Right lobe of liver (tissue), 6 donors: ENCODE results near the gene C18orf63. TPM values are rescaled to one million over a fixed set of nuclear protein-coding genes. Genes with fewer than 3 reads are reported as not detected.

ENCODE experiments used
- ATAC-seq, 4 donors: fragments of 200-7000 bp; cut with Tn5 transposase; one replicate each; pipeline ENCODE4 v1.9.1; 2020; ENCODE audit warnings: mild to moderate bottlenecking in 4 of 4, moderate library complexity in 4 of 4
- DNase-seq, 3 donors: peaks; one replicate each; pipeline ENCODE4 v3.0.0-alpha.2; 2020
- H3K27ac ChIP-seq, 3 donors: fragments of 200-600 bp; one replicate each; pipeline ENCODE4 v1.8.0; 2022
- H3K27me3 ChIP-seq, 2 donors: fragments of 200-600 bp; one replicate each; pipeline ENCODE4 v1.8.0; 2022
- H3K36me3 ChIP-seq, 4 donors: fragments of 200-600 bp; sonication (generic) in 1 of 4; one replicate each; pipeline versions ENCODE4 v1.5.1 to v1.8.0; 2017 to 2022; ENCODE audit warnings: control low read depth in 1 of 4
- H3K4me1 ChIP-seq, 4 donors: fragments of 200-600 bp; sonication (generic) in 1 of 4; one replicate each; pipeline versions ENCODE4 v1.5.1 to v1.8.0; 2017 to 2022; ENCODE audit warnings: control low read depth in 1 of 4
- H3K4me3 ChIP-seq, 3 donors: fragments of 200-600 bp; one replicate each; pipeline ENCODE4 v1.8.0; 2022
- H3K9me3 ChIP-seq, 4 donors: fragments of 200-600 bp; sonication (generic) in 1 of 4; one replicate each; pipeline versions ENCODE4 v1.5.1 to v1.8.0; 2017 to 2022; ENCODE audit warnings: control low read depth in 1 of 4
- POLR2A ChIP-seq: fragments of 450-650 bp; IDR thresholded peaks from one replicate; pipeline ENCODE4 v1.6.1; 2017; ENCODE audit warnings: antibody characterized with exemption, mild to moderate bottlenecking
- WGBS: methylation state at CpG from one replicate; pipeline ENCODE4 v1.1.6; 2018; ENCODE audit warnings: low coverage, low lambda C conversion rate; ENCODE audit not compliant: insufficient coverage; ENCODE audit errors: missing lambda C conversion rate; 5-methylcytosine and 5-hydroxymethylcytosine counted together
- intact Hi-C, 2 donors: fragments of 100-400 bp; cut with DNase I; formaldehyde crosslinking; loops; one replicate each; pipeline versions ENCODE4 v1.11.2 to v1.14.1; 2022
- total RNA-seq, 6 experiments: library from RNA; depleted of rRNA in 2 of 6; stranded (reverse); fragments of >200 nt in 2 of 6; fragmentation: NEBNext Ultra II Directional in 3 of 6; extraction: Animal tissue kit (Norgen Biotek cat#: 25700) in 3 of 6; gene quantifications; one replicate each; pipeline versions ENCODE4 v1.1.0 to v1.2.4, GENCODE V29; 2016 to 2023
- TF ChIP-seq, protein P1 (sequence below), 4 donors: fragments of 200-600 bp in 3 of 4; fragments of 450-650 bp in 1 of 4; IDR thresholded peaks; one replicate each; pipeline versions ENCODE4 v1.5.1 to v1.8.0; 2016 to 2022; ENCODE audit warnings: antibody characterized with exemption in 4 of 4, mild to moderate bottlenecking in 2 of 4
- donor health status: DM: no; HTN: yes; CAD: no.
- donor health status: DM: no; HTN: no; CAD: no.
- donor health status: DM: no; HTN: no; CAD: no.
- donor health status: DM: no; HTN: yes; CAD: no.
- donor health status: DM: no; HTN: yes; CAD: no.

C18orf63 gene
- total RNA-seq, 6 experiments from 2014 or later: not detected

DNA sequence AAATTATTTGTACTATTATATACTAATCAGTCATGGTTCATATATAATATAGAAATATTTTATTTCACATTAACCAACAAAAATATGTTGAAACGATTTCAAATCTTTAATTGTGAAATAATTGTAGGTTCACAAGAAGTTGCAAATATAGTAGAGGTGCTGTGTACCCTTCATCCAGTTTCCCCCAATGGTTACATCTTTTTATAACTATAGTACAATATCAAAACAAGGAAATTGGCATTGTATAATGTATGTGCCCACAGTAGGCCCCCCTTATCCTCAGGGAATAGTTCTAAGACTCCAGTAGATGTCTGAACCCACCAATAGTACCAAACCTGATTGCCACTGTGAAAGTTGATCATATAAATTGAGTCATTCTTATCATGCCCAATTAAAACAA lies 16.5 kb upstream of the C18orf63 start:
- ATAC-seq: no peak
- DNase-seq: no peak
- intact Hi-C loops: no loop called here
- Histone ChIP-seq H3K27me3 (no peaks in the 10 kb centered on the region), H3K9me3 (no peaks in the 10 kb centered on the region), H3K4me3 (no peak overlapping the region), H3K4me1 (no peaks in the 10 kb centered on the region), H3K27ac (no peak overlapping the region), H3K36me3 (no peaks in the 10 kb centered on the region)
- 69% methylated on average over 1 of the region's 1 CpG for WGBS
- TF ChIP-seq, protein P1, sequence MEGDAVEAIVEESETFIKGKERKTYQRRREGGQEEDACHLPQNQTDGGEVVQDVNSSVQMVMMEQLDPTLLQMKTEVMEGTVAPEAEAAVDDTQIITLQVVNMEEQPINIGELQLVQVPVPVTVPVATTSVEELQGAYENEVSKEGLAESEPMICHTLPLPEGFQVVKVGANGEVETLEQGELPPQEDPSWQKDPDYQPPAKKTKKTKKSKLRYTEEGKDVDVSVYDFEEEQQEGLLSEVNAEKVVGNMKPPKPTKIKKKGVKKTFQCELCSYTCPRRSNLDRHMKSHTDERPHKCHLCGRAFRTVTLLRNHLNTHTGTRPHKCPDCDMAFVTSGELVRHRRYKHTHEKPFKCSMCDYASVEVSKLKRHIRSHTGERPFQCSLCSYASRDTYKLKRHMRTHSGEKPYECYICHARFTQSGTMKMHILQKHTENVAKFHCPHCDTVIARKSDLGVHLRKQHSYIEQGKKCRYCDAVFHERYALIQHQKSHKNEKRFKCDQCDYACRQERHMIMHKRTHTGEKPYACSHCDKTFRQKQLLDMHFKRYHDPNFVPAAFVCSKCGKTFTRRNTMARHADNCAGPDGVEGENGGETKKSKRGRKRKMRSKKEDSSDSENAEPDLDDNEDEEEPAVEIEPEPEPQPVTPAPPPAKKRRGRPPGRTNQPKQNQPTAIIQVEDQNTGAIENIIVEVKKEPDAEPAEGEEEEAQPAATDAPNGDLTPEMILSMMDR (IDR thresholded peaks at IDR 0.05): no peak
- TF ChIP-seq POLR2A: no peak

DNA sequence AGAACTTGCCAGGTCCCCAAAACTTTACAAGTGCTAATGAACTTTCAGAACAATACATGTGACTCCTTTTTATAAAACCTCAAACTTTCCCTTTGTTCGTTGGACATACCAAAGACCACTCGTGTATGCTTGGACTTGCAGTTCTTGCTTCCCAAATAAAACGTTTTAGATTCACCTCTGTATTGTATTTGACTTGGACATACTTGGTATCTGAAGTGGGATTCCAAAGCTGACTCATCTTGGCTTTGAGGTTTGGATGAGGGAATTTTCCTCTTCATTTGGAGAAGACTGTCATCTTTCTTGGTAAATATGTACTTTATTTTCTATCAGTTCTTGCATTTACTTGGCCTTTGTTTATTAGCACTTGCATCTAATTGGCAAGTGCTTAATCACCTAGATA lies 15.9 kb upstream of the C18orf63 start:
- intact Hi-C loops: no loop called here
- H3K27me3 ChIP-seq: no peaks in the 10 kb centered on the region
- no peak for TF ChIP-seq POLR2A
- TF ChIP-seq, protein P1 (IDR thresholded peaks at IDR 0.05): no peak
- ATAC-seq: peak in 2 of 4 donors; percentile 23 to 49
- WGBS: 42% methylated on average over 3 of the region's 3 CpGs
- H3K36me3 ChIP-seq: no peaks in the 10 kb centered on the region
- H3K4me3 ChIP-seq: no peak overlapping the region
- no peak for DNase-seq
- H3K9me3 ChIP-seq: no peaks in the 10 kb centered on the region
- H3K4me1 ChIP-seq: no peaks in the 10 kb centered on the region
- H3K27ac ChIP-seq: no peak overlapping the region

DNA sequence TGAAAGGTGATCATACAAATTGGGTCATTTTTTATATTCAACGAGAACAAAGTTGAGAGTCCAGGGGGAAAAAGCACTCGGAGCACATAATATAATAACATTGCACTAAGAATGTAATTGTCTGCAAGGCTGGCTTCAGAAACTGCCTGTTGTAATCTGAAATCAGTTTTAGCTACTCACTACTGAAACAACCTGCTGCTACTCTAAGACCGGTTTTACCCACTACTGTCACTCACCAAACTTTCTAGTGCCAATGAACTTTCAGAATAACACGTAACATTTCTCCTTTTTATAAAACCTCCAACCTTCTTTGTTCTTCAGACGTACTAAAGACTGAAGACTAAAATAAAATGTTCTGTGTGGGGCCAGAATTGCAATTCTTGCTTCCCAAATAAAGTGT lies 12.3 kb upstream of the C18orf63 start:
- TF ChIP-seq POLR2A: no peak
- TF ChIP-seq, protein P1 (IDR thresholded peaks at IDR 0.05): no peak
- H3K36me3 ChIP-seq: no peaks in the 10 kb centered on the region
- H3K4me1 ChIP-seq: no peaks in the 10 kb centered on the region
- no peaks in the 10 kb centered on the region for H3K9me3 ChIP-seq
- intact Hi-C loops: no loop called here
- DNase-seq (no peak), ATAC-seq (no peak)
- H3K27me3 ChIP-seq: no peaks in the 10 kb centered on the region
- 63% methylated on average over 5 of the region's 5 CpGs for WGBS
- H3K4me3 ChIP-seq: no peak overlapping the region
- no peak overlapping the region for H3K27ac ChIP-seq

DNA sequence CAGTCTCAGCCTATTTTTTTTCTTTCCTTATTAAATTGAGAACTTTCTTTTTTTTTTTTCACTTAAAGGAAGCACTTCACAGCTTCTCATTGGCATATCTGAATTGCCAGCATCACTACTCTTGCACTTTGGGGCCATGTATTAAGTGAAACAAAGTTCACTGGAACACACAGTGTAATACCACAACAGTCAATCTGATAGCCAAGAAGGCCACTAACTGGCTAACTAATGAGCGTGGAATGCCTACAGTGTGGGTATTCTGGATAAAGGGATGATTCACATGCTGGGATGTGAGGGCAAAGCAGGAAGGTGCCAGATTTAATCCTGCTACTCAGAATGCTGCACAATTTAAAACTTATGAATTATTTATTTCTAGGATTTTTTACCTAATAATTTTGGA lies 11.7 kb upstream of the C18orf63 start:
- Histone ChIP-seq H3K4me3 (no peak overlapping the region), H3K36me3 (no peaks in the 10 kb centered on the region), H3K27ac (no peak overlapping the region), H3K27me3 (no peaks in the 10 kb centered on the region), H3K9me3 (no peaks in the 10 kb centered on the region), H3K4me1 (no peaks in the 10 kb centered on the region)
- TF ChIP-seq POLR2A: no peak
- TF ChIP-seq, protein P1 (IDR thresholded peaks at IDR 0.05): no peak
- intact Hi-C loops: no loop called here
- ATAC-seq (peak in 1 of 4 donors; percentile 46), DNase-seq (no peak)
- WGBS: 89% methylated on average over 1 of the region's 1 CpG

DNA sequence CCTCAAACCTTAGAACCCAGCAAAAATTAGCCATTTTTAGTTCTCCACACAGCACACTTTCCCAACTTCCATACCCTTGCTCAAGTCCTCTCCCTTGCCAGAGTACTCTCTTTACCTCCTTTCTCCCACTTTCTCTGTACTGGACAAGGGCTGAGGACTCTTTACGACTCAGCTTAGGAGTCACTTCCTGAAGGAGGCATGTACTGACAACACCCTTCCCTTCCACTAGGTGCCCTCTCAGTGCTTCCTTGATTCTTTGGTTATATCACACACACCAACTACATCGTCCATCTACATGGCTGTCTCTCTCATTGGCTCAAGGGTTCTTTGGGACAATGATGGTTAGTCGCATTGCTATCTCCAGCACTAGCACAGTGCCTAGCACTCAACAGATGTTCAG lies 5.2 kb upstream of the C18orf63 start:
- intact Hi-C loops: no loop called here
- peak; percentile 73 to 93 (median 78) for ATAC-seq
- 38% methylated on average over 3 of the region's 3 CpGs for WGBS

More for the DNA sequence above, 5.2 kb upstream of the C18orf63 start:
- H3K36me3 ChIP-seq: no peaks in the 10 kb centered on the region
- DNase-seq: no peak
- H3K9me3 ChIP-seq: no peaks in the 10 kb centered on the region
- TF ChIP-seq, protein P1 (IDR thresholded peaks at IDR 0.05): peak; percentile 23 to 35 (median 30)
- TF ChIP-seq POLR2A: no peak
- no peak overlapping the region for H3K4me3 ChIP-seq
- no peaks in the 10 kb centered on the region for H3K4me1 ChIP-seq
- H3K27me3 ChIP-seq: no peaks in the 10 kb centered on the region
- no peak overlapping the region for H3K27ac ChIP-seq
